ENCODE measurements around the gene IFNA13. TPM values are rescaled to one million over a fixed set of nuclear protein-coding genes. Genes with fewer than 3 reads are reported as not detected.

Gene IFNA13
- total RNA-seq, 4 donors from 2014 or later, result not detected

DNA sequence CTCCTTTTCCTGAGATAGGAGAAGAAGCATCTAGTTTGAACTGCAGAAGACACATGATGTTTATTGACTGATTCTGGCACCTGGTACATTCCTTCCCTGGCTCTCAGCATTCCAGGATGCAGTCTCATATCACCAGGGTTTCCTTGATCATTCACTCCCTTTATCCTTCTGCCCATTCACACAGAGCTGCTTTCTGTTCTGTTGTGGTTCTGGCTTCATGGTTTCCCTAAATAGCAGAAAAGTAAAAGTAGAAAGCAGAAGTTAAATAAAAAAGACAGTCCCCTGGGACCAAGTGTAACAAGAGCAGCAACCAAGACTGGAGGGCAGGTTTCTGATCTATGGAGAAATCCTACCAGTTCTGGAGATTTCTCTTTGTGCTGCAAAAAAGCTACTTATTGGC lies 44.2 kb upstream of the IFNA13 start:
- Histone ChIP-seq H3K9me3 (no peaks in the 10 kb centered on the region), H3K4me3 (no peak overlapping the region), H3K36me3 (no peaks in the 10 kb centered on the region), H3K4me1 (peaks cover 0 to 17% (median 0%) of the 10 kb centered on the region in 3 donors), H3K27ac (no peak overlapping the region), H3K27me3 (peaks cover 0 to 22% (median 0%) of the 10 kb centered on the region in 4 donors)
- intact Hi-C loops (cut with DNase I), result no loop called here
- TF ChIP-seq POLR2A (IDR thresholded peaks at IDR 0.05), result no peak
- TF ChIP-seq, protein P1, sequence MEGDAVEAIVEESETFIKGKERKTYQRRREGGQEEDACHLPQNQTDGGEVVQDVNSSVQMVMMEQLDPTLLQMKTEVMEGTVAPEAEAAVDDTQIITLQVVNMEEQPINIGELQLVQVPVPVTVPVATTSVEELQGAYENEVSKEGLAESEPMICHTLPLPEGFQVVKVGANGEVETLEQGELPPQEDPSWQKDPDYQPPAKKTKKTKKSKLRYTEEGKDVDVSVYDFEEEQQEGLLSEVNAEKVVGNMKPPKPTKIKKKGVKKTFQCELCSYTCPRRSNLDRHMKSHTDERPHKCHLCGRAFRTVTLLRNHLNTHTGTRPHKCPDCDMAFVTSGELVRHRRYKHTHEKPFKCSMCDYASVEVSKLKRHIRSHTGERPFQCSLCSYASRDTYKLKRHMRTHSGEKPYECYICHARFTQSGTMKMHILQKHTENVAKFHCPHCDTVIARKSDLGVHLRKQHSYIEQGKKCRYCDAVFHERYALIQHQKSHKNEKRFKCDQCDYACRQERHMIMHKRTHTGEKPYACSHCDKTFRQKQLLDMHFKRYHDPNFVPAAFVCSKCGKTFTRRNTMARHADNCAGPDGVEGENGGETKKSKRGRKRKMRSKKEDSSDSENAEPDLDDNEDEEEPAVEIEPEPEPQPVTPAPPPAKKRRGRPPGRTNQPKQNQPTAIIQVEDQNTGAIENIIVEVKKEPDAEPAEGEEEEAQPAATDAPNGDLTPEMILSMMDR (IDR thresholded peaks at IDR 0.05), result no peak
- DNase-seq, result no peak

DNA sequence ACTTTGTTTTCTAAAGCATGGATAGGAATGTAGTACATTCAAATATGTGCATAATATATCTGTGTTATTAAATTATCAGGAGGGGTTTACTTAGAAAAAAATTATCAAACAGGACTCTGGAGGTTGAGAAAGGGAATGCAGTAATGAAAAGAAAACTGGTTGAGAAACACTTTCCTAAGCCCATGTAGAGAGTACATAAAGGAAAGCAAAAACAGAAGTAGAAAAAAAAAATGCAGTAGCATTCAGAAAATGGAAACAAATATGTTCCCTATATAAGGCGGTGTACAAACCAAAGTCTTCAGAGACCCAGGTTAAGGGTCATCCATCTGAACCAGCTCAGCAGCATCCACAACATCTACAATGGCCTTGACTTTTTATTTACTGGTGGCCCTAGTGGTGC lies 41.0 kb upstream of the IFNA13 start, which contains the start of gene IFNA8:
Gene IFNA8, plus strand, starts transcription at position 301 of the 400 bp plus-strand sequence. Its CDS starts 60 bp downstream, at position 361.
- Histone ChIP-seq H3K27me3 (peaks cover 0 to 18% (median 0%) of the 10 kb centered on the region in 4 donors), H3K36me3 (no peaks in the 10 kb centered on the region), H3K27ac (no peak within 1 kb of the TSS), H3K4me3 (no peak within 1 kb of the TSS), H3K4me1 (no peaks in the 10 kb centered on the region), H3K9me3 (no peaks in the 10 kb centered on the region)
- WGBS, 2 donors, result 94% methylated on average over 1 of the region's 1 CpG
- no peak for TF ChIP-seq POLR2A (IDR thresholded peaks at IDR 0.05)
- TF ChIP-seq, protein P1 (IDR thresholded peaks at IDR 0.05), result no peak
- DNase-seq, result no peak
- intact Hi-C loops (cut with DNase I), result no loop called here

DNA sequence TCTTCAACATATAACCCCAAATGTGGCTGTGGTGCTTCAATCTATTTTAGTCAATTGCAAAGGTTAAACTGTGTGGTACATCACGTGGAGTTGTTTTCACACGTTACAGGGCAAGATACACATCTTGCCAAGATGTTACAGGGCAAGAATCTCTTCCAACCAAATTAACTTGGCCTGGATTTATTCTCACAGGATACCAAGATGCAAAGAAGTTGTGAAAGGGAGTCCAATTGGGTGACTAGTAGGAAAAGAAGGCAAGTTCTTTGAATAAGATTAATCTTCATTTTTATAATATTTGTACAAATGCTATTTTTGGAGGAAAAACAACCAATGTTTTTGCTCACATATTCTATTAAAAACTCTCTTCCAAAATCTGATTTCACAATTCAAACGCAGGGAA lies 36.3 kb upstream of the IFNA13 start:
- peaks cover 6 to 14% (median 10%) of the 10 kb centered on the region in 3 donors for H3K4me1 ChIP-seq
- no peak overlapping the region for H3K27ac ChIP-seq
- 62 to 72% methylated on average over 3 of the region's 3 CpGs for WGBS, 2 donors
- no peak for TF ChIP-seq POLR2A (IDR thresholded peaks at IDR 0.05)
- TF ChIP-seq, protein P1 (IDR thresholded peaks at IDR 0.05), result no peak
- intact Hi-C loops (cut with DNase I), result no loop called here
- DNase-seq, result no peak
- no peak overlapping the region for H3K4me3 ChIP-seq
- no peaks in the 10 kb centered on the region for H3K36me3 ChIP-seq
- H3K27me3 ChIP-seq, result peaks cover 0 to 42% (median 5%) of the 10 kb centered on the region in 4 donors
- no peaks in the 10 kb centered on the region for H3K9me3 ChIP-seq

DNA sequence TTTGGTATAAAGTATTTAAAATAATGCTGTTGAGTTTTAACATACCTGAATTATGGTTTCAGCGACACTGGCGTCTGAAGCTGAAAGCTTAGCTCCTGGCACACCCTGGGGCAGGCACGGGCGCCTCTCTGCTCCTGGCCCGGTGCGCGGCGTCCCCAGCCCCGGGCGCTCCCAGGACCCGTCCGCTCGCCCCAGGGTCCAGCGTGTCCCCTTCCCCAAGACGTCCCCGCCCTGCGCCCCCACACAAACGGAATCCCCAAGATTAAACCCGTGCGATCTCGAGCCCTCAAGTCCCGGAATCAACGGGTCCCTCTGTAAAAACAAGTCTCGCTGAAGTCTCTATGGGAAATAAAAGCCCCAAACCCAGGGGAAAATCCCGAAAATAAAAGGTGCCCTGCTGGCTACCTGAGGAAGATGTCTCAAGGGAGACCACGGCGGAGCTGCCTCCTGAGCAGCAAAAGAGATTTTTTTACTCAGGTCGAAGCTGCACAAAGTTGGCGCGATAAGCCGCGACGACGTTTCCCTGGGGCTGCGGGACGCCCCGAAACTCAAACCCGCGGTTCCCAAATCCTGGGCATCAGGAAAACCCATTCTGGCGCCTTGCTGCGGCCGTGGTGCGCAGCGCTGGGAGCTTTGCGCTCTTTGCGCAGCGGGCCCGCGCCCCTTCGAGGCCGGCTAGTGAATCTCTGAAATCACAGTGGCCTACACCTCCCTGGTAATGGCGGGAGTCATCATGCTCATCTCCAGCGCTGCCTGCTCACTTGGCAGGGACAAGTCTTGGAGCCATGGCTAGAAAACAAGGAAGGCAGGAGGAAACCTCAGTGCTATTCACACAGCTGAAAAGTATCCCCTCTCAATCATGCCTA lies 34.8 kb upstream of the IFNA13 start:
- WGBS, 2 donors, result 6% methylated on average over 27 of the region's 53 CpGs; no CpG with 5 or more reads in 1 of the 2 donors
- Histone ChIP-seq H3K27me3 (peaks cover 0 to 50% (median 5%) of the 10 kb centered on the region in 4 donors), H3K36me3 (no peaks in the 10 kb centered on the region), H3K4me1 (peaks cover 6 to 14% (median 10%) of the 10 kb centered on the region in 3 donors), H3K27ac (no peak overlapping the region), H3K4me3 (peak overlapping the region; percentile 8 to 61 (median 40)), H3K9me3 (no peaks in the 10 kb centered on the region)
- intact Hi-C loops (cut with DNase I), result no loop called here
- TF ChIP-seq, protein P1 (IDR thresholded peaks at IDR 0.05), result no peak
- no peak for TF ChIP-seq POLR2A (IDR thresholded peaks at IDR 0.05)
- no peak for DNase-seq

DNA sequence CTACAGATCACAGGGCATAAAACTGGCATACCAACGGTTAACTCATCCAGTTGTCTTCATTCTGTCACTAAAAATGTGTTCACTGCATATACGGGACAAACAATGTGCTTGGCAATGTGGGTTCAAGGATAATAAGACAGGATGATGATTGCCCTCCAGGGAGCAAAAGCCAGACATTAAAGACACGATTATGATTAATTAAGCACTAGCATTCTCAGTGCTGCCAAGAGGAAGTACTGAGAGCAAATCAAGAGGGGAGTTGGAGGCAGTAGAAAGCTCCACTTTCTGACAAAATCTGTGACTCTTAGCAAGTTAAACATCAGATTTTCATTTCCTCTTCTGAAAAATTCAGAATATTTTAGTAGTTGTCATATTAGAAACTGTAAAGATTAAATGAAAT lies 32.1 kb upstream of the IFNA13 start:
- peaks cover 6 to 22% (median 13%) of the 10 kb centered on the region in 3 donors for H3K4me1 ChIP-seq
- no peak for DNase-seq
- H3K36me3 ChIP-seq, result no peaks in the 10 kb centered on the region
- 9% methylated on average over 3 of the region's 3 CpGs for WGBS, 2 donors
- H3K27ac ChIP-seq, result no peak overlapping the region
- no peak for TF ChIP-seq POLR2A (IDR thresholded peaks at IDR 0.05)
- TF ChIP-seq, protein P1 (IDR thresholded peaks at IDR 0.05), result no peak
- intact Hi-C loops (cut with DNase I), result no loop called here
- H3K4me3 ChIP-seq, result no peak overlapping the region
- H3K27me3 ChIP-seq, result peaks cover 0 to 72% (median 5%) of the 10 kb centered on the region in 4 donors
- no peaks in the 10 kb centered on the region for H3K9me3 ChIP-seq

Measured in esophagus squamous epithelium (tissue), 5 donors.